Esophagus muscularis mucosa (tissue), 3 donors: Measurements from ENCODE around the gene MLANA.

Source experiments
- POLR2A ChIP-seq: fragments of 450-650 bp; IDR thresholded peaks from one replicate; pipeline ENCODE4 v1.6.1; 2017; ENCODE audit warnings: antibody characterized with exemption, moderate library complexity, mild to moderate bottlenecking, low read depth
- TF ChIP-seq, protein P1 (sequence below), 3 experiments: fragments of 200-600 bp in 2 of 3; fragments of 450-650 bp in 1 of 3; sonication (generic) in 2 of 3; IDR thresholded peaks; one replicate each; pipeline ENCODE4 v1.5.1; 2017 to 2019; ENCODE audit warnings: antibody characterized with exemption in 3 of 3, mild to moderate bottlenecking in 2 of 3, moderate library complexity in 1 of 3

DNA sequence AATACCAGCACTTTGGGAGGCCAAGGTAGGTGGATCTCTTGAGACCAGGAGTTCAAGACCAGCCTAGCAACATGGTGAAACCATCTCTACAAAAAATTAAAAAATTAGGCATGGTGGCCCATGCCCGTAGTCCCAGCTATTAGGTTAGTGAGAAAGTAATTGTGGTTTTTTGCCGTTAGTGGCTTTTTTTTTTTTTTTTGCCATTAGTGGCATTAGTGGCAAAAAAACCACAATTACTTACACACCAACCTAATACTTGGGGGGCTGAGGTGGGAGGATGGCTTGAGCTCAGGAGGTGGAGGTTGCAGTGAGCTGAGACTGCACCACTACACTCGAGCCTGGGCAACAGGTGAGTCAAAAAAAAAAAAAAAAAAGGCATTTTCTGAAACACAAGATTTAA, 27.8 kb downstream of the MLANA start:
- no peak for TF ChIP-seq POLR2A
- TF ChIP-seq, protein P1, sequence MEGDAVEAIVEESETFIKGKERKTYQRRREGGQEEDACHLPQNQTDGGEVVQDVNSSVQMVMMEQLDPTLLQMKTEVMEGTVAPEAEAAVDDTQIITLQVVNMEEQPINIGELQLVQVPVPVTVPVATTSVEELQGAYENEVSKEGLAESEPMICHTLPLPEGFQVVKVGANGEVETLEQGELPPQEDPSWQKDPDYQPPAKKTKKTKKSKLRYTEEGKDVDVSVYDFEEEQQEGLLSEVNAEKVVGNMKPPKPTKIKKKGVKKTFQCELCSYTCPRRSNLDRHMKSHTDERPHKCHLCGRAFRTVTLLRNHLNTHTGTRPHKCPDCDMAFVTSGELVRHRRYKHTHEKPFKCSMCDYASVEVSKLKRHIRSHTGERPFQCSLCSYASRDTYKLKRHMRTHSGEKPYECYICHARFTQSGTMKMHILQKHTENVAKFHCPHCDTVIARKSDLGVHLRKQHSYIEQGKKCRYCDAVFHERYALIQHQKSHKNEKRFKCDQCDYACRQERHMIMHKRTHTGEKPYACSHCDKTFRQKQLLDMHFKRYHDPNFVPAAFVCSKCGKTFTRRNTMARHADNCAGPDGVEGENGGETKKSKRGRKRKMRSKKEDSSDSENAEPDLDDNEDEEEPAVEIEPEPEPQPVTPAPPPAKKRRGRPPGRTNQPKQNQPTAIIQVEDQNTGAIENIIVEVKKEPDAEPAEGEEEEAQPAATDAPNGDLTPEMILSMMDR (IDR thresholded peaks at IDR 0.05) = no peak
